OCI-LY1 (cell line): ENCODE results near the gene SLC12A8.
A peak's percentile ranks its signal among the peaks of the same experiment; 100 is the strongest.

Experiments used
- H2AFZ ChIP-seq: fragments of 200-600 bp; sonication (generic), shearing (Covaris generic); 2 replicates; pipeline ENCODE4 v1.6.0; 2014; ENCODE audit warnings: antibody characterized with exemption, mild to moderate bottlenecking, low read length
- H3F3A ChIP-seq: fragments of 200-600 bp; sonication (generic), shearing (Covaris generic); 2 replicates; pipeline ENCODE4 v1.6.0; 2014; ENCODE audit warnings: mild to moderate bottlenecking, antibody characterized with exemption, low read length, moderate library complexity; ENCODE audit not compliant: insufficient read depth
- H3K27ac ChIP-seq: fragments of 200-600 bp; sonication (generic); 2 replicates; pipeline ENCODE4 v1.5.1; 2014; ENCODE audit warnings: low read length, mixed run types, mild to moderate bottlenecking, low read depth; ENCODE audit not compliant: poor library complexity, severe bottlenecking
- H3K27me3 ChIP-seq: fragments of 200-600 bp; sonication (generic); 2 replicates; pipeline ENCODE4 v1.6.0; 2014; ENCODE audit warnings: antibody characterized with exemption, mild to moderate bottlenecking, low read length, moderate library complexity; ENCODE audit not compliant: insufficient read depth
- H3K36me3 ChIP-seq: fragments of 200-600 bp; sonication (generic); 2 replicates; pipeline ENCODE4 v1.6.1; 2014; ENCODE audit warnings: mild to moderate bottlenecking, antibody characterized with exemption, low read length, moderate library complexity, mixed read lengths; ENCODE audit not compliant: insufficient read depth
- H3K4me1 ChIP-seq: fragments of 200-600 bp; sonication (generic); 2 replicates; pipeline ENCODE4 v1.5.1; 2014; ENCODE audit warnings: mild to moderate bottlenecking, low read length, moderate library complexity; ENCODE audit not compliant: insufficient read depth, severe bottlenecking
- H3K4me2 ChIP-seq: fragments of 200-600 bp; sonication (generic), shearing (Covaris generic); 2 replicates; pipeline ENCODE4 v1.6.1; 2014; ENCODE audit warnings: low read length
- H3K4me3 ChIP-seq: fragments of 200-600 bp; sonication (generic); 2 replicates; pipeline ENCODE4 v1.5.1; 2014; ENCODE audit warnings: low read length, low read depth, mild to moderate bottlenecking, mixed read lengths; ENCODE audit not compliant: poor library complexity, severe bottlenecking
- H3K79me2 ChIP-seq: fragments of 200-600 bp; shearing (Covaris generic); 2 replicates; pipeline ENCODE4 v1.6.1; 2016; ENCODE audit warnings: mixed run types, low read length, mixed read lengths; ENCODE audit not compliant: insufficient read depth
- H3K9ac ChIP-seq: fragments of 200-600 bp; sonication (generic), shearing (Covaris generic); 2 replicates; pipeline ENCODE4 v1.6.1; 2014; ENCODE audit warnings: mild to moderate bottlenecking, low read length, mixed read lengths
- H3K9me2 ChIP-seq: fragments of 200-600 bp; sonication (generic), shearing (Covaris generic); 2 replicates; pipeline ENCODE4 v1.6.1; 2014; ENCODE audit warnings: low read depth, mild to moderate bottlenecking, low read length, mixed read lengths
- H3K9me3 ChIP-seq: fragments of 200-600 bp; shearing (Covaris generic); 2 replicates; pipeline ENCODE4 v1.6.1; 2014; ENCODE audit warnings: low read length, mixed read lengths
- H4K20me1 ChIP-seq: fragments of 200-600 bp; sonication (generic), shearing (Covaris generic); 2 replicates; pipeline ENCODE4 v1.6.0; 2016; ENCODE audit warnings: mild to moderate bottlenecking, low read length; ENCODE audit not compliant: insufficient read depth
- EZH2 ChIP-seq: fragments of 200-600 bp; sonication (generic), shearing (Covaris generic); IDR thresholded peaks from 2 replicates; pipeline ENCODE4 v1.8.0; 2017; ENCODE audit warnings: borderline replicate concordance, mixed run types, mild to moderate bottlenecking, antibody characterized with exemption, low read length, moderate library complexity, mixed read lengths
- TF ChIP-seq, protein P1 (sequence below): fragments of 200-600 bp; sonication (generic), shearing (Covaris generic); IDR thresholded peaks from 2 replicates; pipeline ENCODE4 v1.5.1; 2017; ENCODE audit warnings: mild to moderate bottlenecking, antibody characterized with exemption, low read length, moderate library complexity, mixed read lengths

The SLC12A8 gene

DNA sequence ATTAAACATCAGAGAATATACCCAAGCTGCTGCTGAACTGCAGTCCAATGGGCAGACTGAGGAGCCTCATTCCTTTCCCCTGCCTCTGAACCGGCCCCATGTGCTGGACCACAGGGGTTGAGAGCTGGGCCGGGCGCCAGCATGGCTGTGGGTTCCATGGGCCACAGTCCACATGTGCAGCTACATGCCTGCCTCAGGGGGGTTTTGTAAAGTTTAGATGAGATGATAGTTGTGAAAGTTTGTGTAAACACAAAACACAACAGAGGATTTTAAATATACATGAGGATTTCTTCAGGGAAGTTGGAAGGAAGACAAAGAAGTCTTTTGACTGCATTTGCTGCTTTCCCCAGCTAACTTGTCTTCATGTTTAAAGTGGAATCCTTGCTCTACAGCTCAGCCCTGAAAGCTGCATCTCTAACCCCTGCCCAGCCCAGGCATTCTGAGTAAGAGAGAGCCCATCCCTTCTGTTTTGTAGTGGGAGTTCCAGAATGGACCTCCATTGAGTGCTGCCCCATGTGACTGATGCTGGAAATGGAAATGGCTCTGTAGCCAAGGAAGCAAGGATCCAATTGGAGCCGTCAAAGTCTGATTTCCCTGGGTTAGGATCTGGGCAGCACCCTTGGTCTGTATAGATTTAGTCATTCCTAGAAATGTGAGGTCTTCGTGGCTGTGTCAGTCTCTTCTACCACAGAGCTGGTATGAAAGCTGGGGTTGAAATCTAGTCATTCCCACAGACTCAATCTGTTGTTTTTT lies 17.5 kb downstream of the SLC12A8 start:
- Histone ChIP-seq H3K27me3 (no peaks in the 10 kb centered on the region), H3K79me2 (no peaks in the 10 kb centered on the region), H4K20me1 (no peaks in the 10 kb centered on the region)

DNA sequence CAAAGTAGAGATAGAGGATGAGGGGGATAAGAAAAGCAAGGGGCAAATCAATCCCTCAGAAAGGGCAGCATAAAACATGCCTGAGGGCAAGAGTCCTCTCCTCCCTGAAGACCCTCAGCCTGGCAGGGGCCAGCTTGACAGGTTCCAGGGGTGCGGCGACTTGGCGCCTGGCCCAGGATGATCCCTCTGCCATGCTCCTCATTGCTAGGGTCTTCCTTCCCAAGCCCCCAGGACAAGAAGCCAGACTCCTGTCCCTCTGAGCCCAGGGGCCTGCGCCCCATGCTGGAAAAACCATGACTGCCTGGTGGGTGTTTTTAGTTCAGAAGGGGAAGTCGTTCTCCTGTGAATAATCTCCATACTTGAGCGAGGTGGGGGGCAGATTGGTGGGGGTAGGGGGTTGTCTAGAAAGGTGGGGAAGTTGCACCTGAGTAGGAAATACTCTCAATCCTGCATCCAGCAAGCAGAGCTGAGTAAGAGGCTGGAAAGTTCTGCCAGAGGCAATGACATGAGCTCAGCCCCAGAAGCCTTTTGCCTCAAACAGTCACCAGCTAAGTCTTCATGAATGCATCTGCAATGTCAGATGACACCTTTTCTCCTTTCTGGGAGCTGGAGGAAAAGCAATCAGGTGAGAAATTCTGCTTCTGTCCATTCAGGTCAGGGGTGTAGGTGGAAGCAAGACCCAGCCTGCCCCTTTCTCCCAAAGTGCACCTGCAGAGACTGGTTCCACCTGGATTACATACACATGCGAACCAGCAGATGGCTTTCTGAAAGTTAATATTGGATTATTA lies 18.3 kb downstream of the SLC12A8 start:
- H2AFZ ChIP-seq: no peak overlapping the region
- H3K79me2 ChIP-seq: no peaks in the 10 kb centered on the region
- no peak overlapping the region for H3K9ac ChIP-seq
- H3K4me1 ChIP-seq: no peaks in the 10 kb centered on the region
- H3K4me3 ChIP-seq: no peak overlapping the region
- no peak overlapping the region for H3K27ac ChIP-seq
- no peaks in the 10 kb centered on the region for H4K20me1 ChIP-seq
- H3K9me2 ChIP-seq: no peaks in the 10 kb centered on the region
- H3K4me2 ChIP-seq: no peak overlapping the region
- no peaks in the 10 kb centered on the region for H3K9me3 ChIP-seq
- H3K27me3 ChIP-seq: no peaks in the 10 kb centered on the region
- H3K36me3 ChIP-seq: no peaks in the 10 kb centered on the region
- H3F3A ChIP-seq: no peaks in the 10 kb centered on the region
- no peak for TF ChIP-seq EZH2
- TF ChIP-seq, protein P1, sequence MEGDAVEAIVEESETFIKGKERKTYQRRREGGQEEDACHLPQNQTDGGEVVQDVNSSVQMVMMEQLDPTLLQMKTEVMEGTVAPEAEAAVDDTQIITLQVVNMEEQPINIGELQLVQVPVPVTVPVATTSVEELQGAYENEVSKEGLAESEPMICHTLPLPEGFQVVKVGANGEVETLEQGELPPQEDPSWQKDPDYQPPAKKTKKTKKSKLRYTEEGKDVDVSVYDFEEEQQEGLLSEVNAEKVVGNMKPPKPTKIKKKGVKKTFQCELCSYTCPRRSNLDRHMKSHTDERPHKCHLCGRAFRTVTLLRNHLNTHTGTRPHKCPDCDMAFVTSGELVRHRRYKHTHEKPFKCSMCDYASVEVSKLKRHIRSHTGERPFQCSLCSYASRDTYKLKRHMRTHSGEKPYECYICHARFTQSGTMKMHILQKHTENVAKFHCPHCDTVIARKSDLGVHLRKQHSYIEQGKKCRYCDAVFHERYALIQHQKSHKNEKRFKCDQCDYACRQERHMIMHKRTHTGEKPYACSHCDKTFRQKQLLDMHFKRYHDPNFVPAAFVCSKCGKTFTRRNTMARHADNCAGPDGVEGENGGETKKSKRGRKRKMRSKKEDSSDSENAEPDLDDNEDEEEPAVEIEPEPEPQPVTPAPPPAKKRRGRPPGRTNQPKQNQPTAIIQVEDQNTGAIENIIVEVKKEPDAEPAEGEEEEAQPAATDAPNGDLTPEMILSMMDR: no peak

More for the DNA sequence above, 17.5 kb downstream of the SLC12A8 start:
- TF ChIP-seq, protein P1: no peak
- TF ChIP-seq EZH2: no peak
- Histone ChIP-seq H3K4me2 (no peak overlapping the region), H3K36me3 (no peaks in the 10 kb centered on the region), H2AFZ (no peak overlapping the region), H3K9me3 (no peaks in the 10 kb centered on the region), H3K4me1 (no peaks in the 10 kb centered on the region), H3K4me3 (no peak overlapping the region), H3K9ac (no peak overlapping the region), H3K9me2 (no peaks in the 10 kb centered on the region), H3F3A (no peaks in the 10 kb centered on the region), H3K27ac (no peak overlapping the region)

DNA sequence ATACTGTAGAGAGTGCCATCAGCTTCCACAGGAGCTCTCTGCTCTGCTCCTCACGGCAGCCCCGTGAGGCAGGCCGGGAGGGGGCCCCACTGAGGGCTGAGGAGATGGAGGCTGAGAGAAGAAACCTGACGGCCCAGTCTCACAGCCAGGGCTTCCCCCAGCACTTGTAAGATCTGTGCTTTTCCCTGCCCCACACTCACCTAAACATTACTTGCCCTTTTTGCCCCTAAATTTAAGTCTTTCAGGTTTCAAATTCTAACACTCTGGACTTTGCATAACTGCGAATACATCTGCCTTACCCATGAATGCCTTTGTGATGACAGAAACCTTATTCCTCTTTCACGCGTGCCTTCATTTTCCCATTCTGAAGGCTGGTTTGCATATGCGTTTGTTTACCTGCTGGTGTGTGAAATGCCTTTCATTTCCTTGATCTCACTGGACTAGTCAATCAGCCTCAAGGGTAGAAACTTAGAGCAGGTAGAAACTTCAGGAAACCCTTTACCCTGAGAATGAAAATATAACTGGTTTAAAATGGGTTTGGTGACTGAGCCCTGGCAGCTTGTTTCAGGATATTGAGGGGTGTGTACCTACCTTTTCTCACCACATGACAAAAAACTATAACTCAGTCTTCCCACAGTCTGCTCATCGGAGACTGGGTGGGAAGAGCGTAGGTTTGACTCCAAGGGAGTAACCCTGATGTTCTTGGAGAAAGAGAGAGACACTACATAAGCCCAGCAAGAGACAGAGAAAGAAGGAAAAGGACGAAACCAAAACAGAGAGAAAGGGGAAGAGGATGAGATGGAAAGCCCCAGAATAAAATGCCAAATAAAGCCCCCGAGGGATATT lies 20.1 kb downstream of the SLC12A8 start:
- Histone ChIP-seq H3K4me1 (no peaks in the 10 kb centered on the region), H3K27me3 (no peaks in the 10 kb centered on the region), H3K9me3 (no peaks in the 10 kb centered on the region), H3K79me2 (no peaks in the 10 kb centered on the region), H3K4me3 (no peak overlapping the region), H3K4me2 (no peak overlapping the region; the same call in 1 of the 2 replicates), H3K27ac (no peak overlapping the region), H3K36me3 (no peaks in the 10 kb centered on the region), H2AFZ (no peak overlapping the region), H3K9me2 (no peaks in the 10 kb centered on the region), H3K9ac (no peak overlapping the region), H4K20me1 (no peaks in the 10 kb centered on the region), H3F3A (no peaks in the 10 kb centered on the region)
- TF ChIP-seq, protein P1: peak; percentile 34; the same call in 1 of the 2 replicates
- TF ChIP-seq EZH2: no peak
